K562 (cell line): ENCODE results near the gene CDCA5. TPM values are rescaled to one million over a fixed set of nuclear protein-coding genes. Genes with fewer than 3 reads are reported as not detected.
A peak's percentile ranks its signal among the peaks of the same experiment; 100 is the strongest.

Experiments used
- CCNT2 ChIP-seq: IDR thresholded peaks from 2 replicates; pipeline ENCODE4 v1.6.1; 2011; ENCODE audit warnings: borderline replicate concordance, low read depth, mild to moderate bottlenecking, moderate library complexity, mixed read lengths, low read length; ENCODE audit not compliant: insufficient read length; ENCODE audit errors: extremely low read depth
- EGR1 ChIP-seq: fragments of 450-650 bp; conservative IDR thresholded peaks from 2 replicates; pipeline ENCODE4 v1.6.1; 2017; ENCODE audit warnings: mild to moderate bottlenecking
- EWSR1 ChIP-seq: fragments of 450-650 bp; IDR thresholded peaks from 2 replicates; pipeline ENCODE4 v1.6.1; 2018; ENCODE audit warnings: borderline replicate concordance, mild to moderate bottlenecking, low read depth, moderate library complexity; ENCODE audit not compliant: partially characterized antibody
- MAFG ChIP-seq: fragments of 450-650 bp; conservative IDR thresholded peaks from 2 replicates; pipeline ENCODE4 v1.6.1; 2016; ENCODE audit warnings: missing genetic modification characterization, missing compliant biosample characterization
- PHF21A ChIP-seq: fragments of 450-650 bp; IDR thresholded peaks from 2 replicates; pipeline ENCODE4 v1.6.1; 2017; ENCODE audit warnings: low read depth, borderline replicate concordance
- POLR2H ChIP-seq: IDR thresholded peaks from 2 replicates; pipeline ENCODE4 v1.6.1; 2016; ENCODE audit warnings: missing genetic modification characterization, low read depth, mild to moderate bottlenecking, control low read depth, missing compliant biosample characterization, moderate library complexity
- PYGO2 ChIP-seq: fragments of 450-650 bp; IDR thresholded peaks from 2 replicates; pipeline ENCODE4 v1.6.1; 2016; ENCODE audit warnings: mild to moderate bottlenecking, missing genetic modification characterization, moderate library complexity, missing compliant biosample characterization
- RBM14 ChIP-seq: fragments of 200-400 bp; formaldehyde crosslinking; IDR thresholded peaks from 2 replicates; pipeline ENCODE4 v1.6.1; 2018; ENCODE audit warnings: low read depth, mild to moderate bottlenecking, low read length, moderate library complexity, borderline replicate concordance; ENCODE audit not compliant: insufficient read depth
- RBM17 ChIP-seq: fragments of 200-400 bp; formaldehyde crosslinking; IDR thresholded peaks from 2 replicates; pipeline ENCODE4 v1.6.1; 2017; ENCODE audit warnings: low read depth, mild to moderate bottlenecking, low read length, borderline replicate concordance
- RNF2 ChIP-seq: sonication (generic); IDR thresholded peaks from 2 replicates; pipeline ENCODE4 v1.6.1; 2016
- XRCC4 ChIP-seq: IDR thresholded peaks from one replicate; pipeline ENCODE4 v1.6.1; 2011; ENCODE audit not compliant: insufficient read depth, insufficient read length; ENCODE audit errors: extremely low read depth
- ZBTB8A ChIP-seq: fragments of 450-650 bp; IDR thresholded peaks from 2 replicates; pipeline ENCODE4 v1.6.1; 2018; ENCODE audit warnings: mild to moderate bottlenecking, moderate library complexity; ENCODE audit not compliant: partially characterized antibody
- polyA plus RNA-seq, 8 experiments: library from polyadenylated mRNA; depleted of rRNA in 4 of 8; stranded (reverse) in 5 of 8; unstranded in 3 of 8; fragments of >200 nt; fragmentation: Nextera tagmentation in 2 of 8; fragmentation: Illumina TruSeq in 1 of 8; extraction: Ambion mirVana in 2 of 8; extraction: Trizol in 1 of 8; gene quantifications; 2 replicates each; pipeline versions ENCODE4 v1.2.1 to v1.2.3, GENCODE V29; 2011 to 2014; ENCODE audit warnings: inconsistent platforms in 1 of 8, missing spikeins in 1 of 8
- total RNA-seq, 7 experiments: library from RNA; depleted of rRNA in 6 of 7; stranded (reverse); fragments of >200 nt in 6 of 7; fragmentation: Illumina TruSeq in 2 of 7; extraction: Trizol in 2 of 7; gene quantifications; 2 replicates each; pipeline versions ENCODE4 v1.2.1 to v1.2.3, GENCODE V29; 2011 to 2021; ENCODE audit warnings: low replicate concordance in 1 of 7
- TF ChIP-seq, protein P1 (sequence below): fragments of 250-450 bp; sonication (Bioruptor Pico); IDR thresholded peaks from 2 replicates; pipeline ENCODE4 v1.5.0; 2021; ENCODE audit warnings: mild to moderate bottlenecking, moderate library complexity
- TF ChIP-seq, protein P2 (sequence below), 3 experiments: fragments of 200-800 bp in 1 of 3; fragments of 250-450 bp in 1 of 3; fragments of 450-650 bp in 1 of 3; sonication (Bioruptor Pico) in 1 of 3; sonication (Bioruptor generic) in 1 of 3; formaldehyde crosslinking in 1 of 3; IDR thresholded peaks; 2 replicates each; pipeline versions ENCODE4 v1.6.1 to v1.8.0; 2016 to 2022; ENCODE audit warnings: mild to moderate bottlenecking in 2 of 3, missing genetic modification characterization in 2 of 3, missing compliant biosample characterization in 1 of 3, moderate library complexity in 1 of 3
- TF ChIP-seq, protein P3 (sequence below), 2 experiments: fragments of 150-350 bp in 1 of 2; IDR thresholded peaks; 2 replicates each; pipeline ENCODE4 v1.6.1; 2012 to 2016; ENCODE audit warnings: low read depth in 2 of 2, low read length in 2 of 2, mild to moderate bottlenecking in 1 of 2, moderate library complexity in 1 of 2

CDCA5 gene
- total and polyA plus RNA-seq, 9 of the 15 experiments (the other 6 are each of a cell fraction or from before 2014, with no cell fraction given) = 18.9 to 94.3 (median 64.6) TPM

DNA sequence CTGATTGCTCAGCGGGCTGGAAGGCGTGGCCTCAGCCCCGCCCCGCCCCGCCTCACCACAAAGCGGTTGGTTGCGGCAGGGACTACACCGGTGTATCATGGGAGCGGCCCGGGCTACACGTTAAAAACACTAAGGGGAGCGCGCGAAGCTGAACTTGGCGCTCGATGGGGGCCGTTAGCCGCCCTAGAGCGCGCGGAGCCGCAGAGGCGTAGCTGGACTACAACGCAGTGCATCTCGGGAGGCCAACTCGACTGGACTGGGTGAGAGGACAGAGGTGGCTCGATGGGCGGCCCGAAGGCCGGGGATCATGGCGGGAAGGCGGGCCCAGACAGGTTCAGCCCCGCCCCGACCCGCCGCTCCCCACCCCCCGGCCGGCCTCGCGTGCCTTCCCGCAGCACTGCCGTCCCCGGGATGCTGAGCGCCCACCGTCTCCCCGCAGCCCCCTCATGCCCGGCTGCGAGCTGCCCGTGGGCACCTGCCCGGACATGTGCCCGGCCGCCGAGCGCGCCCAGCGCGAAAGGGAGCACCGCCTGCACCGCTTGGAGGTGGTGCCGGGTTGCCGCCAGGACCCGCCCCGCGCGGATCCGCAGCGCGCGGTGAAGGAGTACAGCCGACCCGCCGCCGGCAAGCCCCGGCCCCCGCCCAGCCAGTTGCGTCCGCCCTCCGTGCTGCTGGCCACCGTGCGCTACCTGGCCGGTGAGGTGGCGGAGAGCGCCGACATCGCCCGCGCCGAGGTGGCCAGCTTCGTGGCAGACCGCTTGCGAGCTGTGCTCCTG, 42.8 kb downstream of the CDCA5 start, which contains the start of gene SAC3D1 (continued):
- TF ChIP-seq XRCC4 (no peak), EGR1 (0 out of 2 replicates have a peak, but pooled peaks have one; percentile 7), RBM14 (no peak), PHF21A (no peak), CCNT2 (peak; percentile 12), MAFG (tag) (no peak), PYGO2 (tag) (no peak), EWSR1 (no peak), RBM17 (no peak), POLR2H (peak; percentile 79), RNF2 (peak; percentile 35), ZBTB8A (no peak)
- TF ChIP-seq, protein P1, sequence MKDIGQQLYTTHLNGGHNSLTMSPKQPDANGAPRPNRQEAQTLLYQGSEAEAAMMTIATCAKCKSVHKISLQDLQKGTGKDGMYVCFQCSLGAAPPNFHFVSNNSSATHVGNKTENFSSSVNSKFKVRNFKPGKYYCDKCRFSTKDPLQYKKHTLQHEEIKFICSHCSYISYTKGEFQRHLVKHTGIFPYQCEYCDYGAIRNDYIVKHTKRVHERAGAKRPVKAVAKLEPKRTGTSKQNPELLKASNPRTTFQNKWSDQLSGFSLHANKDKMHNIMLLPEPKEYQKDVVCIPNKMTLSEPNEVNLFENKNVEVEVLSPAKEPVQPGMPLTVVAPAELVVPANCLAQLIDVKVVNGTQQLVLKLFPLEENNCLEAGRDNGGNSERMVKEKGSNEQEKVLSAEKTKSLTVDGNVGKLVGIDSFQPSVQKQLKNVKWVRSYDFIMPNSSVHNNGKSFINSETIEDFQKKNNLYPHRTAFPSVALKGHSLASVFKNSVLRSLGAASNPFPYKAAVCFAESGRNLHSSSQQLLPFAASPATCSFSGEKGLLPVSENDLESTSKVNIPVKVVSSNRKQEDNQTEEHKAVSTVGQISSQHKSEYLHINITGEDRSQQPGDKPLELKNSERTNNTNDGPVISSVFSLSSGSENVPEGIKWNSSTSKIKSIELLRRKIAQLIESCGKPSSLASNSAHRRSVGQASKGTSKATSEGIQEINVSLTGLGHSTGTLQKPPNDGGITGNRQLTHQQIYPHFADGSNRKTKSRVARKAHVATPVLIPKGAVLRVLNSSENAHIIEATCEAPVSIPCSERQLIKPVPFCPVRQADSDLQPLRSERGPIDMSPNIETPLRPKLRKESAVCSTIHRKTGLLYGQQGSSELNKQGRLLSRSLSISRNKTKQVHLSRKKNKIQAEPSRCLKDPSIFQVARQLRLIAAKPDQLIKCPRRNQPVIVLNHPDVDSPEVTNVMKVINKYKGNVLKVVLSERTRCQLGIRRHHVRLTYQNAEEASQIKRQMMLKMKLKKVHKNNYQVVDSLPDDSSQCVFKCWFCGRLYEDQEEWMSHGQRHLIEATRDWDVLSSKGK (CRISPR knock-in tag) = no peak
- TF ChIP-seq, protein P2, sequence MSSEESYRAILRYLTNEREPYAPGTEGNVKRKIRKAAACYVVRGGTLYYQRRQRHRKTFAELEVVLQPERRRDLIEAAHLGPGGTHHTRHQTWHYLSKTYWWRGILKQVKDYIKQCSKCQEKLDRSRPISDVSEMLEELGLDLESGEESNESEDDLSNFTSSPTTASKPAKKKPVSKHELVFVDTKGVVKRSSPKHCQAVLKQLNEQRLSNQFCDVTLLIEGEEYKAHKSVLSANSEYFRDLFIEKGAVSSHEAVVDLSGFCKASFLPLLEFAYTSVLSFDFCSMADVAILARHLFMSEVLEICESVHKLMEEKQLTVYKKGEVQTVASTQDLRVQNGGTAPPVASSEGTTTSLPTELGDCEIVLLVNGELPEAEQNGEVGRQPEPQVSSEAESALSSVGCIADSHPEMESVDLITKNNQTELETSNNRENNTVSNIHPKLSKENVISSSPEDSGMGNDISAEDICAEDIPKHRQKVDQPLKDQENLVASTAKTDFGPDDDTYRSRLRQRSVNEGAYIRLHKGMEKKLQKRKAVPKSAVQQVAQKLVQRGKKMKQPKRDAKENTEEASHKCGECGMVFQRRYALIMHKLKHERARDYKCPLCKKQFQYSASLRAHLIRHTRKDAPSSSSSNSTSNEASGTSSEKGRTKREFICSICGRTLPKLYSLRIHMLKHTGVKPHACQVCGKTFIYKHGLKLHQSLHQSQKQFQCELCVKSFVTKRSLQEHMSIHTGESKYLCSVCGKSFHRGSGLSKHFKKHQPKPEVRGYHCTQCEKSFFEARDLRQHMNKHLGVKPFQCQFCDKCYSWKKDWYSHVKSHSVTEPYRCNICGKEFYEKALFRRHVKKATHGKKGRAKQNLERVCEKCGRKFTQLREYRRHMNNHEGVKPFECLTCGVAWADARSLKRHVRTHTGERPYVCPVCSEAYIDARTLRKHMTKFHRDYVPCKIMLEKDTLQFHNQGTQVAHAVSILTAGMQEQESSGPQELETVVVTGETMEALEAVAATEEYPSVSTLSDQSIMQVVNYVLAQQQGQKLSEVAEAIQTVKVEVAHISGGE (CRISPR knock-in tag; IDR thresholded peaks at IDR 0.05) = peak in 1 of 3 experiments; percentile 62; a peak in 2 of 6 replicates
- TF ChIP-seq, protein P3, sequence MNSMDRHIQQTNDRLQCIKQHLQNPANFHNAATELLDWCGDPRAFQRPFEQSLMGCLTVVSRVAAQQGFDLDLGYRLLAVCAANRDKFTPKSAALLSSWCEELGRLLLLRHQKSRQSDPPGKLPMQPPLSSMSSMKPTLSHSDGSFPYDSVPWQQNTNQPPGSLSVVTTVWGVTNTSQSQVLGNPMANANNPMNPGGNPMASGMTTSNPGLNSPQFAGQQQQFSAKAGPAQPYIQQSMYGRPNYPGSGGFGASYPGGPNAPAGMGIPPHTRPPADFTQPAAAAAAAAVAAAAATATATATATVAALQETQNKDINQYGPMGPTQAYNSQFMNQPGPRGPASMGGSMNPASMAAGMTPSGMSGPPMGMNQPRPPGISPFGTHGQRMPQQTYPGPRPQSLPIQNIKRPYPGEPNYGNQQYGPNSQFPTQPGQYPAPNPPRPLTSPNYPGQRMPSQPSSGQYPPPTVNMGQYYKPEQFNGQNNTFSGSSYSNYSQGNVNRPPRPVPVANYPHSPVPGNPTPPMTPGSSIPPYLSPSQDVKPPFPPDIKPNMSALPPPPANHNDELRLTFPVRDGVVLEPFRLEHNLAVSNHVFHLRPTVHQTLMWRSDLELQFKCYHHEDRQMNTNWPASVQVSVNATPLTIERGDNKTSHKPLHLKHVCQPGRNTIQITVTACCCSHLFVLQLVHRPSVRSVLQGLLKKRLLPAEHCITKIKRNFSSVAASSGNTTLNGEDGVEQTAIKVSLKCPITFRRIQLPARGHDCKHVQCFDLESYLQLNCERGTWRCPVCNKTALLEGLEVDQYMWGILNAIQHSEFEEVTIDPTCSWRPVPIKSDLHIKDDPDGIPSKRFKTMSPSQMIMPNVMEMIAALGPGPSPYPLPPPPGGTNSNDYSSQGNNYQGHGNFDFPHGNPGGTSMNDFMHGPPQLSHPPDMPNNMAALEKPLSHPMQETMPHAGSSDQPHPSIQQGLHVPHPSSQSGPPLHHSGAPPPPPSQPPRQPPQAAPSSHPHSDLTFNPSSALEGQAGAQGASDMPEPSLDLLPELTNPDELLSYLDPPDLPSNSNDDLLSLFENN (IDR thresholded peaks at IDR 0.05; ENCODE audit: low read depth in 2 of 2, low read length in 2 of 2) = no peak
